Mesenchymal stem cell (in vitro differentiated cells and primary cell): ENCODE measurements around the gene ZNF613.
"Not testable (repeated sequence)": the region's sequence is repeated elsewhere in the genome, so short reads cannot be mapped to it uniquely, and the experiment has no call there.

Experiments
- DNase-seq: peaks from one replicate; pipeline ENCODE4 v3.0.0-alpha.2; 2013
- H2AFZ ChIP-seq: one replicate; pipeline ENCODE4 v1.6.1; 2013; ENCODE audit warnings: low read depth, mild to moderate bottlenecking, control low read depth, inconsistent platforms, low read length, moderate library complexity
- H2AK5ac ChIP-seq: 2 replicates; pipeline ENCODE4 v1.6.1; 2013; ENCODE audit warnings: low read length, moderate library complexity, mild to moderate bottlenecking, inconsistent platforms; ENCODE audit not compliant: severe bottlenecking
- H2BK120ac ChIP-seq: one replicate; pipeline ENCODE4 v1.6.1; 2013; ENCODE audit warnings: low read depth, mild to moderate bottlenecking, inconsistent platforms, low read length, moderate library complexity
- H2BK12ac ChIP-seq, 2 experiments: one replicate each; pipeline ENCODE4 v1.6.1; 2013; ENCODE audit warnings: inconsistent platforms in 2 of 2, low read length in 2 of 2, mild to moderate bottlenecking in 2 of 2, moderate library complexity in 2 of 2, control low read depth in 1 of 2
- H2BK15ac ChIP-seq: one replicate; pipeline ENCODE4 v1.6.1; 2013; ENCODE audit warnings: mild to moderate bottlenecking, low read depth, inconsistent platforms; ENCODE audit not compliant: poor library complexity, severe bottlenecking
- H2BK5ac ChIP-seq: 2 replicates; pipeline ENCODE4 v1.6.1; 2013; ENCODE audit warnings: low read depth, mild to moderate bottlenecking, low read length, control low read depth, inconsistent platforms; ENCODE audit not compliant: poor library complexity, severe bottlenecking
- H3K14ac ChIP-seq, 2 experiments: one replicate each; pipeline ENCODE4 v1.6.1; 2013; ENCODE audit warnings: inconsistent platforms in 2 of 2, low read length in 2 of 2, control low read depth in 1 of 2, mild to moderate bottlenecking in 1 of 2, moderate library complexity in 1 of 2
- H3K18ac ChIP-seq, 2 experiments: one replicate each; pipeline ENCODE4 v1.6.1; 2013; ENCODE audit warnings: inconsistent platforms in 2 of 2, low read length in 2 of 2, control low read depth in 1 of 2, low read depth in 1 of 2, mild to moderate bottlenecking in 1 of 2
- H3K23ac ChIP-seq, 2 experiments: one replicate each; pipeline ENCODE4 v1.6.1; 2013; ENCODE audit warnings: inconsistent platforms in 2 of 2, low read length in 2 of 2, mild to moderate bottlenecking in 2 of 2, moderate library complexity in 2 of 2, control low read depth in 1 of 2
- H3K27ac ChIP-seq: 2 replicates; pipeline ENCODE4 v1.5.1; 2013; ENCODE audit warnings: mild to moderate bottlenecking, moderate library complexity, low read length, control low read depth, inconsistent platforms; ENCODE audit not compliant: poor library complexity, severe bottlenecking
- H3K27me3 ChIP-seq, 2 experiments: 2 replicates each; pipeline versions ENCODE4 v1.6.1 to v1.7.0; 2013; ENCODE audit warnings: low read length in 2 of 2, mild to moderate bottlenecking in 2 of 2, moderate library complexity in 2 of 2, control low read depth in 1 of 2, inconsistent platforms in 1 of 2; ENCODE audit not compliant: control insufficient read depth in 1 of 2, insufficient read depth in 1 of 2
- H3K36me3 ChIP-seq, 2 experiments: 2 replicates each; pipeline versions ENCODE4 v1.6.1 to v1.7.0; 2013; ENCODE audit warnings: low read length in 2 of 2, control low read depth in 1 of 2, inconsistent platforms in 1 of 2, low read depth in 1 of 2, mild to moderate bottlenecking in 1 of 2; ENCODE audit not compliant: insufficient read depth in 2 of 2, control insufficient read depth in 1 of 2
- H3K4ac ChIP-seq, 2 experiments: one replicate each; pipeline ENCODE4 v1.6.1; 2013; ENCODE audit warnings: inconsistent platforms in 2 of 2, low read length in 2 of 2, mild to moderate bottlenecking in 2 of 2, moderate library complexity in 2 of 2, control low read depth in 1 of 2, low read depth in 1 of 2
- H3K4me1 ChIP-seq: 2 replicates; pipeline ENCODE4 v1.6.1; 2013; ENCODE audit warnings: low read depth, low read length, control low read depth; ENCODE audit not compliant: control insufficient read depth, insufficient read depth
- H3K4me2 ChIP-seq: 2 replicates; pipeline ENCODE4 v1.6.1; 2013; ENCODE audit warnings: low read length, mild to moderate bottlenecking, inconsistent platforms; ENCODE audit not compliant: poor library complexity, severe bottlenecking
- H3K4me3 ChIP-seq, 2 experiments: 2 replicates each; pipeline versions ENCODE4 v1.5.1 to v1.7.0; 2013; ENCODE audit warnings: low read length in 2 of 2, mild to moderate bottlenecking in 2 of 2, control low read depth in 1 of 2, low read depth in 1 of 2; ENCODE audit not compliant: insufficient read depth in 1 of 2
- H3K79me1 ChIP-seq: replicated peaks from 2 replicates; pipeline ENCODE4 v1.6.1; 2013; ENCODE audit warnings: mild to moderate bottlenecking, control low read depth, low read length, inconsistent platforms; ENCODE audit not compliant: poor library complexity, severe bottlenecking
- H3K9ac ChIP-seq: 2 replicates; pipeline ENCODE4 v1.7.0; 2013; ENCODE audit warnings: mild to moderate bottlenecking, low read length, moderate library complexity
- H3K9me3 ChIP-seq: 2 replicates; pipeline ENCODE4 v1.7.0; 2013; ENCODE audit warnings: mild to moderate bottlenecking, low read length; ENCODE audit not compliant: control insufficient read depth
- H4K8ac ChIP-seq: one replicate; pipeline ENCODE4 v1.6.1; 2013; ENCODE audit warnings: inconsistent platforms, mild to moderate bottlenecking, low read length, moderate library complexity
- H4K91ac ChIP-seq: one replicate; pipeline ENCODE4 v1.6.1; 2013; ENCODE audit warnings: mild to moderate bottlenecking, low read length, inconsistent platforms
- whole genome bisulfite sequencing: methylation state at CpG from one replicate; pipeline ENCODE4 v1.1.7; 2013; ENCODE audit warnings: mixed read lengths; 5-methylcytosine and 5-hydroxymethylcytosine counted together

Gene ZNF613

DNA sequence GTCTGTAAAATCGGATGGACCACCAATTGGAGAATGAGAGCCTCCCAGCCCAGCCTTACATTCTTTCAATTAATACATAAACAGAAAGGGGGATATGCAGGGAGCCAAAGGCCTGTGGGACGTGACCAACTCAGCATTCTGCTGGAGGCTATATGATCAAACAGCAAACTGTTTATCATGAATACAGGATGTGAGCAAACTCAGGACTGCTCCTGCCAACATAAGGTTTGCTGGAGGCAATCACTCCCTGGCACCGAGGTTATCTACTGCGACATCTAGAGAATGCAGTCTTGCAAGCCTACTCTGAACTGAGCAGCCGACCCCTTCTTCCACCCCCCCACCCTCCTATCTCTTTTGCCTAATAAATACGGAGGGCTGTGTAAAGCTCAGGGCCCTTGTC, 53.7 kb downstream of the ZNF613 start:
- H4K8ac ChIP-seq, H3K9ac ChIP-seq, H3K18ac ChIP-seq, H2BK12ac ChIP-seq, H2AFZ ChIP-seq, H4K91ac ChIP-seq, H2BK120ac ChIP-seq, H3K4me3 ChIP-seq, H2BK5ac ChIP-seq, H3K27me3 ChIP-seq, H3K4me2 ChIP-seq, H3K4me1 ChIP-seq, H3K14ac ChIP-seq, H3K23ac ChIP-seq, H3K4ac ChIP-seq, DNase-seq, H2AK5ac ChIP-seq, H2BK15ac ChIP-seq, H3K27ac ChIP-seq: not testable (repeated sequence)
- peaks cover 89% of the 10 kb centered on the region for H3K9me3 ChIP-seq
- WGBS, result 95% methylated on average over 5 of the region's 6 CpGs
- H3K79me1 ChIP-seq, result peaks cover 37% of the 10 kb centered on the region
- H3K36me3 ChIP-seq, result peaks cover 21 to 40% of the 10 kb centered on the region in 2 experiments

- Histone ChIP-seq H2BK15ac (no peak overlapping the region), H3K4me2 (no peak overlapping the region), H2AFZ (no peak overlapping the region), H3K4me1 (no peaks in the 10 kb centered on the region), H4K8ac (no peak overlapping the region), H2BK5ac (no peak overlapping the region), H2BK12ac (no peak overlapping the region), H3K9ac (no peak overlapping the region), H4K91ac (no peak overlapping the region), H2AK5ac (no peak overlapping the region), H3K9me3 (peaks cover 74% of the 10 kb centered on the region), H3K36me3 (peaks cover 16 to 37% of the 10 kb centered on the region in 2 experiments), H3K27ac (no peak overlapping the region), H3K4me3 (peak overlapping the region in 1 of 2 experiments; percentile 3), H3K23ac (no peak overlapping the region), H3K18ac (no peak overlapping the region), H3K27me3 (no peaks in the 10 kb centered on the region), H3K14ac (no peak overlapping the region), H3K79me1 (peaks cover 31% of the 10 kb centered on the region), H2BK120ac (no peak overlapping the region), H3K4ac (no peak overlapping the region)
- DNase-seq, result no peak
- WGBS, result 100% methylated on average over 3 of the region's 4 CpGs
These were observed 56.1 kb downstream of the ZNF613 start for GRCh38 chr19:51983361-51983760.

DNA sequence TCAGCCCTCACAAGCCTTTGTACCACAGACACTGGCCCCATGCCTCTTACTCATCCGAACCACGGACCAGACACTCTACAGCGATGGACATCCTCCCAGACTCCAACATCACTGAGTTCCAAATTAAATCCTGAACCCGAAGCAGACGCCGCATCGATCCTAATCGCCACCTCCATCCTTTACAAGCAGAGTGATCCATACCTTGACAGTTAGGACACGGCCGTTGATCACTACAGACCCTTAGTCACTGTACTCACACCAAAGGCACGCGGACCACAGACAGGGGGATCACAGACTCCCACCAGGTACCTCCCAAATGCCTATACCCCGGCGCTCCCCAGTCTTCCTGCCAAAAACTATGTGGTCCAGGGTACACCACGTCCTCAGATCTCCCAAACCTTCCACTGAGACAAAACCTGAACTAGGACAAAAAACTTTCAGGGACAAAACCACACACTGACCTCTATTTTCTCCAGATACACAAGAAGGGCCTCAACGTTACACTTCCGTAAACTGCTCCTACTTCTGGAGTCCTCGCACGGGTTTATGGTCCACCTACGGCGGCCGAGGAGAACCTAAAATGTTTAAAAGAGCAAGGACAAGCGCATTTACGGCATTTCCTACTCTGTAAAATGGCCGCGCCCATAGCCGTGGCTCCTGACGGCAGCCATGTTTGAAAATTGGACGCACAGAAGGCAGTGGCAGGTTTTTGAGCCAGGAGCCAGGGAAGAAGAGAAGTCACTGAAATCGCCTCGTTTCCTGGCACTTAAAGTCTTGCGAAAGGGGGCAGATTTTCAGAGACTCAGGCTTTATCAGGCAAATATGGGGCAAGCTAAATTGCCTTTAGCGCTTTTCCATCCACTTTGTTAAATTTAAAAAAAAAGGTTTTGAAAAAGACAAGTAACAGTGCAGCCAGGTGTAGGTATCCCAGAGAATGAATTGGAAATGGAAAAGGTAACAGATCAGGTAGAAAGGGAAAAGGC, 59.3 kb downstream of the ZNF613 start, which contains the start of gene ZNF350:
Gene ZNF350, minus strand, starts transcription at position 532 of the 983 bp plus-strand sequence. CDS start 12,480 bp downstream, outside the sequence.
- Histone ChIP-seq H3K79me1 (peaks cover 13% of the 10 kb centered on the region), H2AFZ (peak within 1 kb of the TSS; percentile 66), H2AK5ac (peak within 1 kb of the TSS; percentile 69), H2BK12ac (no peak within 1 kb of the TSS), H3K4me2 (peak within 1 kb of the TSS; percentile 89), H3K23ac (no peak within 1 kb of the TSS), H3K27ac (peak within 1 kb of the TSS; percentile 30), H2BK5ac (peak within 1 kb of the TSS; percentile 49), H3K36me3 (peaks cover 4 to 9% of the 10 kb centered on the region in 2 experiments), H4K91ac (no peak within 1 kb of the TSS), H2BK15ac (no peak within 1 kb of the TSS), H3K27me3 (no peaks in the 10 kb centered on the region), H4K8ac (peak within 1 kb of the TSS; percentile 76), H3K9me3 (peaks cover 68% of the 10 kb centered on the region), H2BK120ac (no peak within 1 kb of the TSS), H3K9ac (peak within 1 kb of the TSS; percentile 97), H3K4me1 (no peaks in the 10 kb centered on the region), H3K4me3 (peak within 1 kb of the TSS; percentile 88 to 97), H3K18ac (peak within 1 kb of the TSS; percentile 17 to 56), H3K14ac (peak within 1 kb of the TSS in 1 of 2 experiments; percentile 76), H3K4ac (peak within 1 kb of the TSS; percentile 47 to 89)
- 5% methylated on average over 33 of the region's 33 CpGs for WGBS
- DNase-seq, result peak; percentile 95

DNA sequence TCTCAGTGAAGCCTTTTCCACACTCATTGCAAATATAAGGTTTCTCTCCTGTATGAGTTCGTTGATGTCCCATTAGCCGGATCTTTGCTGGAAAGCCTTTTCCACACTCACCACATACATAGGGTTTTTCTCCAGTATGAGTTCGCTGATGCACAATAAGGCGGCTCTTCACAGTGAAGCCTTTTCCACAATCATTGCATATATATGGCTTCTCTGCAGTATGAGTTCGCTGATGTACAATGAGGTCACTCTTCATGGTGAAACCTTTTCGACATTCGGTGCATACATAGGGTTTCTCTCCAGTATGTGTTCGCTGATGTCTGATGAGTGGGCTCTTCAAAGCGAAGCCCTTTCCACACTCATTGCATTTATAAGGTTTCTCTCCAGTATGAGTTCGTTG, 66.2 kb downstream of the ZNF613 start:
- Histone ChIP-seq H3K23ac (no peak overlapping the region), H2BK5ac (no peak overlapping the region), H3K14ac (no peak overlapping the region), H3K9ac (no peak overlapping the region), H2BK15ac (no peak overlapping the region), H3K27me3 (no peaks in the 10 kb centered on the region), H3K9me3 (peaks cover 93% of the 10 kb centered on the region), H4K8ac (no peak overlapping the region), H3K27ac (no peak overlapping the region), H2AFZ (no peak overlapping the region), H4K91ac (no peak overlapping the region), H3K79me1 (no peaks in the 10 kb centered on the region), H2BK120ac (no peak overlapping the region), H3K4me3 (peak overlapping the region in 1 of 2 experiments; percentile 60), H3K4me2 (no peak overlapping the region), H3K4ac (no peak overlapping the region), H3K4me1 (no peaks in the 10 kb centered on the region), H3K36me3 (peaks cover 16 to 59% of the 10 kb centered on the region in 2 experiments), H2BK12ac (no peak overlapping the region), H2AK5ac (no peak overlapping the region), H3K18ac (no peak overlapping the region)
- 97% methylated on average over 10 of the region's 10 CpGs for WGBS
- DNase-seq, result no peak
